H1 (cell line): ENCODE measurements around the gene GRID2. TPM values are rescaled to one million over a fixed set of nuclear protein-coding genes. Genes with fewer than 3 reads are reported as not detected.

ENCODE experiments used
- CTCF ChIA-PET: fragments of 300-600 bp; sonication (Branson Sonifier 250); formaldehyde crosslinking; loops from one replicate; lab custom pipeline; 2021; ENCODE audit not compliant: partially characterized antibody; lab: Charles Lee
- POLR2A ChIA-PET: fragments of 300-600 bp; sonication (Branson Sonifier 250); formaldehyde crosslinking; loops from one replicate; lab custom pipeline; 2021; ENCODE audit warnings: inconsistent platforms; ENCODE audit not compliant: partially characterized antibody; lab: Charles Lee
- DNase-seq, 2 experiments: peaks; one replicate each; pipeline versions ENCODE4 v3.0.0 to v3.0.0-alpha.2; 2010 to 2022; ENCODE audit warnings: low spot score in 2 of 2, low read depth in 1 of 2, mixed read lengths in 1 of 2
- FAIRE-seq: peaks from 2 replicates; lab custom pipeline; 2011; peaks lifted over from hg19 to GRCh38; lab: Jason Lieb, UNC
- H2AFZ ChIP-seq: 2 replicates; pipeline ENCODE4 v1.8.1; 2012; ENCODE audit warnings: low read length, inconsistent platforms
- H2AK5ac ChIP-seq: 2 replicates; pipeline ENCODE4 v1.6.1; 2013; ENCODE audit warnings: low read depth, low read length
- H2BK120ac ChIP-seq: replicated peaks from 2 replicates; pipeline ENCODE3; 2013; ENCODE audit warnings: low read depth, low read length, inconsistent platforms
- H2BK12ac ChIP-seq: 2 replicates; pipeline ENCODE4 v1.6.1; 2013; ENCODE audit warnings: low read depth, low read length
- H2BK15ac ChIP-seq: 2 replicates; pipeline ENCODE4 v1.6.1; 2013; ENCODE audit warnings: low read length
- H2BK20ac ChIP-seq: 2 replicates; pipeline ENCODE4 v1.6.1; 2013; ENCODE audit warnings: low read length
- H2BK5ac ChIP-seq: 2 replicates; pipeline ENCODE4 v1.6.1; 2013; ENCODE audit warnings: low read depth, low read length
- H3K14ac ChIP-seq: 2 replicates; pipeline ENCODE4 v1.6.1; 2013; ENCODE audit warnings: inconsistent platforms; ENCODE audit not compliant: insufficient read length
- H3K18ac ChIP-seq: 2 replicates; pipeline ENCODE4 v1.6.1; 2013; ENCODE audit warnings: low read length; ENCODE audit errors: extremely low read depth
- H3K23ac ChIP-seq: 2 replicates; pipeline ENCODE4 v1.6.1; 2013; ENCODE audit warnings: inconsistent platforms; ENCODE audit not compliant: insufficient read length
- H3K23me2 ChIP-seq: 2 replicates; pipeline ENCODE4 v1.6.1; 2013; ENCODE audit warnings: low read depth, low read length
- H3K27ac ChIP-seq: 2 replicates; pipeline ENCODE4 v1.6.1; 2011; ENCODE audit warnings: low read depth, low read length, inconsistent platforms
- H3K27me3 ChIP-seq, 4 experiments: replicated peaks in 1 of 4; 1 replicate in 1 of 4; 2 replicates in 3 of 4; pipeline versions ENCODE4 v1.6.1 to v1.8.1; 2011 to 2013; ENCODE audit warnings: low read length in 3 of 4, mild to moderate bottlenecking in 3 of 4, inconsistent platforms in 2 of 4, mixed read lengths in 2 of 4, moderate library complexity in 1 of 4; ENCODE audit not compliant: control insufficient read depth in 3 of 4, insufficient read depth in 3 of 4; ENCODE audit errors: extremely low read depth in 1 of 4
- H3K36me3 ChIP-seq, 4 experiments: 2 replicates each; pipeline versions ENCODE4 v1.6.1 to v1.8.1; 2011 to 2013; ENCODE audit warnings: mild to moderate bottlenecking in 4 of 4, low read length in 3 of 4, moderate library complexity in 2 of 4, control low read depth in 1 of 4, inconsistent platforms in 1 of 4; ENCODE audit not compliant: insufficient read depth in 4 of 4, control insufficient read depth in 2 of 4
- H3K4ac ChIP-seq: replicated peaks from 2 replicates; pipeline ENCODE3; 2013; ENCODE audit warnings: low read length, low read depth, mixed read lengths, inconsistent platforms; ENCODE audit not compliant: insufficient read length
- H3K4me1 ChIP-seq, 4 experiments: replicated peaks in 1 of 4; 1 replicate in 1 of 4; 2 replicates in 3 of 4; pipeline versions ENCODE4 v1.6.1 to v1.8.1; 2011 to 2013; ENCODE audit warnings: low read length in 3 of 4, inconsistent platforms in 2 of 4, mixed read lengths in 1 of 4; ENCODE audit not compliant: insufficient read depth in 4 of 4, control insufficient read depth in 3 of 4
- H3K4me2 ChIP-seq, 2 experiments: 2 replicates each; pipeline versions ENCODE4 v1.6.1 to v1.8.1; 2011 to 2013; ENCODE audit warnings: low read depth in 2 of 2, low read length in 2 of 2, control low read depth in 1 of 2, inconsistent platforms in 1 of 2, mild to moderate bottlenecking in 1 of 2; ENCODE audit not compliant: insufficient read depth in 1 of 2
- H3K4me3 ChIP-seq, 4 experiments: fragments of 200-600, 300-600 bp in 1 of 4; sonication (generic), shearing (Covaris generic), sonication (Bioruptor Twin) in 1 of 4; 2 replicates each; pipeline versions ENCODE4 v1.5.1 to v1.8.1; 2011 to 2016; ENCODE audit warnings: low read length in 4 of 4, low read depth in 3 of 4, control low read depth in 2 of 4, inconsistent platforms in 2 of 4, mild to moderate bottlenecking in 2 of 4, mixed read lengths in 1 of 4, moderate library complexity in 1 of 4; ENCODE audit not compliant: insufficient read depth in 2 of 4; ENCODE audit errors: extremely low read depth in 1 of 4
- H3K56ac ChIP-seq: replicated peaks from 2 replicates; pipeline ENCODE3; 2013; ENCODE audit warnings: low read depth, mild to moderate bottlenecking, mixed read lengths, low read length, inconsistent platforms; ENCODE audit not compliant: insufficient read length
- H3K79me1 ChIP-seq: 2 replicates; pipeline ENCODE4 v1.6.1; 2013; ENCODE audit warnings: low read depth, low read length, control low read depth
- H3K79me2 ChIP-seq, 2 experiments: 2 replicates each; pipeline versions ENCODE4 v1.6.1 to v1.8.1; 2012 to 2013; ENCODE audit warnings: low read length in 2 of 2, mild to moderate bottlenecking in 2 of 2, inconsistent platforms in 1 of 2; ENCODE audit not compliant: insufficient read depth in 2 of 2, control insufficient read depth in 1 of 2
- H3K9ac ChIP-seq, 4 experiments: replicated peaks in 1 of 4; 1 replicate in 1 of 4; 2 replicates in 3 of 4; pipeline versions ENCODE4 v1.6.1 to v1.8.1; 2011 to 2013; ENCODE audit warnings: low read depth in 3 of 4, low read length in 3 of 4, control low read depth in 2 of 4, mild to moderate bottlenecking in 2 of 4, moderate library complexity in 2 of 4, inconsistent platforms in 1 of 4; ENCODE audit errors: extremely low read depth in 1 of 4
- H3K9me3 ChIP-seq, 2 experiments: 2 replicates each; pipeline versions ENCODE4 v1.6.1 to v1.8.1; 2012 to 2013; ENCODE audit warnings: mild to moderate bottlenecking in 2 of 2, moderate library complexity in 2 of 2, control low read depth in 1 of 2, inconsistent platforms in 1 of 2, low read depth in 1 of 2, low read length in 1 of 2, mixed read lengths in 1 of 2; ENCODE audit not compliant: insufficient read depth in 2 of 2
- H4K20me1 ChIP-seq, 2 experiments: replicated peaks in 1 of 2; 2 replicates each; pipeline versions ENCODE3 to v1.8.1; 2011 to 2013; ENCODE audit warnings: inconsistent platforms in 2 of 2, low read length in 2 of 2, mild to moderate bottlenecking in 1 of 2; ENCODE audit not compliant: insufficient read depth in 2 of 2, control insufficient read depth in 1 of 2
- H4K5ac ChIP-seq: 2 replicates; pipeline ENCODE4 v1.6.1; 2013; ENCODE audit warnings: low read length, low read depth, mixed read lengths, inconsistent platforms; ENCODE audit not compliant: insufficient read length
- H4K8ac ChIP-seq: 2 replicates; pipeline ENCODE4 v1.8.0; 2013; ENCODE audit warnings: mild to moderate bottlenecking, moderate library complexity, low read length, inconsistent platforms; ENCODE audit not compliant: insufficient read depth; ENCODE audit errors: extremely low read depth
- H4K91ac ChIP-seq: replicated peaks from 2 replicates; pipeline ENCODE3; 2013; ENCODE audit warnings: low read length, mixed read lengths, inconsistent platforms; ENCODE audit not compliant: insufficient read length
- E2F6 ChIP-seq: IDR thresholded peaks from 2 replicates; pipeline ENCODE4 v1.6.1; 2012; ENCODE audit warnings: inconsistent platforms
- KDM4A ChIP-seq: IDR thresholded peaks from one replicate; pipeline ENCODE4 v1.7.1; 2012; ENCODE audit warnings: low read depth, mild to moderate bottlenecking, moderate library complexity, low read length, inconsistent platforms; ENCODE audit not compliant: severe bottlenecking
- RFX5 ChIP-seq: IDR thresholded peaks from 2 replicates; pipeline ENCODE4 v1.6.1; 2011; ENCODE audit warnings: low read depth, low read length, improper control_type of control experiment, borderline replicate concordance
- WGBS, 2 experiments: shearing (Covaris generic) in 1 of 2; methylation state at CpG; one replicate each; pipeline versions ENCODE4 v1.1.6 to v1.1.7; 2013 to 2015; ENCODE audit warnings: low lambda C conversion rate in 2 of 2, mixed read lengths in 2 of 2, inconsistent platforms in 1 of 2, low coverage in 1 of 2, missing lambda C conversion rate in 1 of 2; ENCODE audit not compliant: insufficient replicate concordance in 2 of 2, insufficient coverage in 1 of 2, insufficient read length in 1 of 2; ENCODE audit errors: extremely low coverage in 1 of 2, missing lambda C conversion rate in 1 of 2; 5-methylcytosine and 5-hydroxymethylcytosine counted together
- polyA plus RNA-seq, 7 experiments: library from polyadenylated mRNA; depleted of rRNA in 3 of 7; stranded (reverse) in 5 of 7; unstranded in 2 of 7; fragments of >200 nt in 5 of 7; fragments of 200-250 nt in 2 of 7; gene quantifications; 1 replicate in 5 of 7; 2 replicates in 1 of 7; 4 replicates in 1 of 7; pipeline versions ENCODE4 v1.2.1 to v1.2.3, GENCODE V29; 2011 to 2013; ENCODE audit warnings: missing spikeins in 2 of 7, mixed read lengths in 2 of 7
- total RNA-seq: library from RNA; stranded (reverse); fragmentation: NEBNext Ultra II Directional; extraction: Animal tissue kit (Norgen Biotek cat#: 25700); gene quantifications from 2 replicates; pipeline ENCODE4 v1.2.1, GENCODE V29; 2021

Gene GRID2
- total and polyA plus RNA-seq, 2 of the 8 experiments (the other 6 are each of a cell fraction or from before 2014, with no cell fraction given), result 31.1 to 81.9 TPM

GRCh38 chr4:92735025-92735665 is 431.4 kb downstream of the GRID2 start:
- H3K4ac ChIP-seq, result no peak overlapping the region
- H2BK15ac ChIP-seq, result no peak overlapping the region
- H4K8ac ChIP-seq, result no peak overlapping the region
- H3K23ac ChIP-seq, result no peak overlapping the region
- H4K91ac ChIP-seq, result no peak overlapping the region
- no peaks in the 10 kb centered on the region for H3K27me3 ChIP-seq
- no peak overlapping the region for H3K4me3 ChIP-seq
- WGBS, 2 experiments, result 86% methylated on average over 2 of the region's 2 CpGs; no CpG with 5 or more reads in 1 of the 2 experiments
- H3K23me2 ChIP-seq, result no peaks in the 10 kb centered on the region
- POLR2A ChIA-PET, result no interaction called here
- no peak overlapping the region for H2BK12ac ChIP-seq
- no peaks in the 10 kb centered on the region for H3K79me1 ChIP-seq
- DNase-seq, result no peak
- no peak overlapping the region for H2AK5ac ChIP-seq
- peaks cover 0 to 1% of the 10 kb centered on the region in 2 experiments for H4K20me1 ChIP-seq
- H2BK20ac ChIP-seq, result no peak overlapping the region
- H3K27ac ChIP-seq, result no peak overlapping the region
- CTCF ChIA-PET, result interaction anchor here (1.3 to 1.4 kb wide), 2 partner anchors 13 to 15 kb away, joined by 3 read pairs; no protein-coding TSS in a partner anchor
- no peak overlapping the region for H3K9ac ChIP-seq
- H2AFZ ChIP-seq, result no peak overlapping the region
- H4K5ac ChIP-seq, result no peak overlapping the region
- H3K79me2 ChIP-seq, result no peaks in the 10 kb centered on the region; a peak in 2 of 4 replicates
- peaks cover 0 to 5% (median 0%) of the 10 kb centered on the region in 4 experiments; a peak in 2 of 8 replicates for H3K36me3 ChIP-seq
- TF ChIP-seq E2F6 (no peak), RFX5 (no peak), KDM4A (no peak)
- H3K4me1 ChIP-seq, result no peaks in the 10 kb centered on the region
- no peak overlapping the region for H3K56ac ChIP-seq
- FAIRE-seq, result no peak
- no peak overlapping the region for H2BK120ac ChIP-seq
- H2BK5ac ChIP-seq, result no peak overlapping the region
- no peak overlapping the region for H3K18ac ChIP-seq
- H3K4me2 ChIP-seq, result no peak overlapping the region
- no peaks in the 10 kb centered on the region for H3K9me3 ChIP-seq
- no peak overlapping the region for H3K14ac ChIP-seq
